ENCODE data around the gene SPDYE2. TPM values are rescaled to one million over a fixed set of nuclear protein-coding genes. Genes with fewer than 3 reads are reported as not detected.
"Not testable (repeated sequence)": the region's sequence is repeated elsewhere in the genome, so short reads cannot be mapped to it uniquely, and the experiment has no call there.

The SPDYE2 gene
- total RNA-seq, 1 donor from 2014 or later, result not detected

- DNase-seq (ENCODE audit: low read depth in 2 of 2), result not testable (repeated sequence)
These were observed 15.9 kb upstream of the SPDYE2 start for GRCh38 chr7:102535062-102535615.

- DNase-seq (ENCODE audit: low read depth in 2 of 2), result not testable (repeated sequence)
These were observed 10.4 kb upstream of the SPDYE2 start for GRCh38 chr7:102540604-102541003.

- DNase-seq (ENCODE audit: low read depth in 2 of 2), result not testable (repeated sequence)
These were observed 8.9 kb upstream of the SPDYE2 start for GRCh38 chr7:102542083-102542482.

- not testable (repeated sequence) for DNase-seq (ENCODE audit: low read depth in 2 of 2)
These were observed 8.3 kb upstream of the SPDYE2 start for GRCh38 chr7:102542771-102543170.

- DNase-seq (ENCODE audit: low read depth in 2 of 2), result not testable (repeated sequence)
These were observed 7.4 kb upstream of the SPDYE2 start, which contains the start of gene UPK3BL2 for GRCh38 chr7:102543596-102543995. Gene UPK3BL2, minus strand, starts transcription at chr7:102543696. Its CDS starts 60 bp downstream, at chr7:102543636.

GRCh38 chr7:102544372-102544771 is 6.7 kb upstream of the SPDYE2 start:
- DNase-seq (ENCODE audit: low read depth in 2 of 2), result not testable (repeated sequence)

GRCh38 chr7:102545288-102545687 is 5.7 kb upstream of the SPDYE2 start:
- DNase-seq (ENCODE audit: low read depth in 2 of 2), result not testable (repeated sequence)

GRCh38 chr7:102546353-102546752 is 4.7 kb upstream of the SPDYE2 start:
- not testable (repeated sequence) for DNase-seq (ENCODE audit: low read depth in 2 of 2)

- not testable (repeated sequence) for DNase-seq (ENCODE audit: low read depth in 2 of 2)
These were observed 17.6 kb downstream of the SPDYE2 start for GRCh38 chr7:102568620-102569019.

- peak; percentile 83 to 88 for DNase-seq (ENCODE audit: low read depth in 2 of 2)
These were observed 21.5 kb downstream of the SPDYE2 start, which contains the start of gene POLR2J3 for GRCh38 chr7:102572261-102573239. Gene POLR2J3, minus strand, starts transcription at chr7:102572583. Its CDS starts 62 bp downstream, at chr7:102572521.

- not testable (repeated sequence) for DNase-seq (ENCODE audit: low read depth in 2 of 2)
These were observed 23.6 kb downstream of the SPDYE2 start for GRCh38 chr7:102574607-102575006.

GRCh38 chr7:102576363-102576762 is 25.3 kb downstream of the SPDYE2 start:
- not testable (repeated sequence) for DNase-seq (ENCODE audit: low read depth in 2 of 2)

- not testable (repeated sequence) for DNase-seq (ENCODE audit: low read depth in 2 of 2)
These were observed 26.6 kb downstream of the SPDYE2 start for GRCh38 chr7:102577315-102578240.

GRCh38 chr7:102578486-102578885 is 27.5 kb downstream of the SPDYE2 start:
- not testable (repeated sequence) for DNase-seq (ENCODE audit: low read depth in 2 of 2)

GRCh38 chr7:102581722-102582121 is 30.7 kb downstream of the SPDYE2 start:
- DNase-seq (ENCODE audit: low read depth in 2 of 2), result not testable (repeated sequence)

GRCh38 chr7:102583495-102583894 is 32.5 kb downstream of the SPDYE2 start:
- DNase-seq (ENCODE audit: low read depth in 2 of 2), result not testable (repeated sequence)

- not testable (repeated sequence) for DNase-seq (ENCODE audit: low read depth in 2 of 2)
These were observed 38.8 kb downstream of the SPDYE2 start for GRCh38 chr7:102589857-102590256.

GRCh38 chr7:102592477-102593019 is 41.5 kb downstream of the SPDYE2 start:
- DNase-seq (ENCODE audit: low read depth in 2 of 2), result not testable (repeated sequence)

- not testable (repeated sequence) for DNase-seq (ENCODE audit: low read depth in 2 of 2)
These were observed 42.8 kb downstream of the SPDYE2 start for GRCh38 chr7:102593637-102594334.

- DNase-seq (ENCODE audit: low read depth in 2 of 2), result not testable (repeated sequence)
These were observed 45.0 kb downstream of the SPDYE2 start for GRCh38 chr7:102596036-102596435.
